Tibial nerve (tissue), 4 donors: Measurements from ENCODE around the gene TRAF3. TPM values are rescaled to one million over a fixed set of nuclear protein-coding genes. Genes with fewer than 3 reads are reported as not detected.

ENCODE experiments used
- DNase-seq, 2 donors: peaks; one replicate each; pipeline ENCODE4 v3.0.0-alpha.2; 2019; ENCODE audit warnings: low spot score in 2 of 2
- H3K27ac ChIP-seq, 4 donors: fragments of 200-600 bp; sonication (generic) in 3 of 4; one replicate each; pipeline ENCODE4 v1.5.1; 2017 to 2019; ENCODE audit warnings: mild to moderate bottlenecking in 1 of 4
- H3K27me3 ChIP-seq, 2 donors: fragments of 200-600 bp; sonication (generic) in 1 of 2; one replicate each; pipeline versions ENCODE4 v1.5.1 to v1.6.0; 2017 to 2019
- H3K36me3 ChIP-seq, 3 donors: fragments of 200-600 bp; sonication (generic); one replicate each; pipeline ENCODE4 v1.5.1; 2018 to 2019
- H3K4me1 ChIP-seq, 4 donors: fragments of 200-600 bp; sonication (generic) in 3 of 4; one replicate each; pipeline ENCODE4 v1.5.1; 2017 to 2019
- H3K4me3 ChIP-seq, 4 donors: fragments of 200-600 bp; sonication (generic) in 3 of 4; one replicate each; pipeline ENCODE4 v1.5.1; 2017 to 2019; ENCODE audit warnings: mild to moderate bottlenecking in 1 of 4, moderate library complexity in 1 of 4
- H3K9me3 ChIP-seq, 4 donors: fragments of 200-600 bp; sonication (generic) in 3 of 4; one replicate each; pipeline ENCODE4 v1.5.1; 2017 to 2019
- CTCF ChIP-seq, 5 experiments: fragments of 200-600 bp in 3 of 5; fragments of 450-650 bp in 2 of 5; sonication (generic) in 3 of 5; IDR thresholded peaks; one replicate each; pipeline ENCODE4 v1.5.1; 2016 to 2019; ENCODE audit warnings: antibody characterized with exemption in 5 of 5, mild to moderate bottlenecking in 3 of 5, moderate library complexity in 2 of 5
- EP300 ChIP-seq, 2 donors: sonication (generic); formaldehyde crosslinking; IDR thresholded peaks; one replicate each; pipeline ENCODE4 v1.6.1; 2017; ENCODE audit warnings: antibody characterized with exemption in 2 of 2, mild to moderate bottlenecking in 1 of 2
- POLR2A ChIP-seq, 2 donors: fragments of 450-650 bp; IDR thresholded peaks; one replicate each; pipeline ENCODE4 v1.6.1; 2017; ENCODE audit warnings: antibody characterized with exemption in 2 of 2, mild to moderate bottlenecking in 2 of 2, moderate library complexity in 2 of 2
- WGBS, 2 donors: methylation state at CpG; one replicate each; pipeline ENCODE4 v1.1.5; 2018; 5-methylcytosine and 5-hydroxymethylcytosine counted together
- small RNA-seq: library from RNA; depleted of rRNA; stranded (forward); fragments of <200 nt; gene quantifications from one replicate; pipeline ENCODE3, GENCODE V24; 2016
- total RNA-seq, 4 donors: library from RNA; depleted of rRNA; stranded (reverse); fragments of >200 nt; gene quantifications; one replicate each; pipeline ENCODE4 v1.1.0, GENCODE V29; 2016

The TRAF3 gene
- total RNA-seq, 4 donors from 2014 or later, result 4.8 to 20.7 (median 13.4) TPM

DNA sequence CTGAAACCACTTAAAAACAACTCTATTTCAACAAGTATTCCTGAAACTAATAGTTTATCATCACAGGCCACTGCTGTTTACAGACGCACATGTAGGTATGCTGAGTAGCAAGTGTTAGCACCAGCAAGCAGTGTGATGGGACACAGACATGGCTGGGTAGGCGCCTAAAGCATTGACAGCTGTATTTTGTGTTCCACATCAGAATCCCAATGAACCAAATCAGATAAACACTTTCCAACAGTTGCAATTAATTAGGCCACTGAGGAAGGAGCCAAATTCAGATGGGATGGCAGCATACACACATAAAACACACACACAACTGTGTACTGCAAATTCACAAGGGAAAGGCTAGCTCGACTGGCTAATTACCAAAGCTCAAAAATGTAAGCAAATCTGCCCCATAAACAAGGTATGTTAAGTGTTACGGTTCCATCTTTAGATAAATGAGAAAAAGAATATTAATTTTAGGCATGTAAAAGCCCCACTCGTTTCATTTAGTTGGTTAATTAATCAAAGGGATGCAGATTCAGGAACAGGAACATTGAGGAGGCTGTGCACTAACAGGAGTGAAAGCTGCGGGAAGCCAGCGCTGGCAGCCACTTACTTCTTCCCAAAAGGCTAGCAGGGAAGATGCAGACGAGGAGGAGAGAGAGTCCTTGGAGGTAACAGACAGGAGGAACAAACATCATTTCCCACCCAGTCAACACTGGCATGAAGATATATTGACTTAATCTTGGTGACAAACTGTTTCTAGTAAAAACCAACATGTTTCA is 178.6 kb downstream of the TRAF3 start:
- H3K4me3 ChIP-seq, result no peak overlapping the region
- no peak for DNase-seq
- H3K27ac ChIP-seq, result no peak overlapping the region
- H3K36me3 ChIP-seq, result peaks cover 7 to 99% (median 15%) of the 10 kb centered on the region in 3 donors
- peaks cover 0 to 8% (median 0%) of the 10 kb centered on the region in 4 donors for H3K4me1 ChIP-seq
- no peaks in the 10 kb centered on the region for H3K27me3 ChIP-seq
- no peaks in the 10 kb centered on the region for H3K9me3 ChIP-seq
- TF ChIP-seq CTCF (IDR thresholded peaks at IDR 0.05) (no peak), POLR2A (IDR thresholded peaks at IDR 0.05) (no peak), EP300 (IDR thresholded peaks at IDR 0.05) (no peak)
- WGBS, 2 donors, result 80 to 85% methylated on average over 8 of the region's 8 CpGs

DNA sequence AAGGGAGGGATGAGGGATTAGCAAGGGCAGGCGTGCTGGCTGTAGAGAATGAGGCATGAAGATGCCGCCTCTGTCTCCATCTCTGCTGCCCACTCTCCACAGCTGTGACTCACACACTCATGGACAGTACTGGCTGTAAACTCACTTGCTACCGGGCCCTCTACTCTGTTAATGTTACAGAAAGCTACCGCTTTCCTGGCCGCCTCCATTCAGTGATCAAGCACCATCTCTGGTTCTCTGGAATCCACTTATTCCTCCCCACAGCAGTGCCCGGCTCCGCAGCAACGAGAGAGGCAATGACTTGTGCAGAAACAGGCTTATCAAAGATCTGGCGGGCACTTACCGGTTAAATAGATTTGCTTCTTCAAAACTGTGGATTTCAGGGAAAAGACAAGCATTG is 180.0 kb downstream of the TRAF3 start:
- H3K27me3 ChIP-seq, result no peaks in the 10 kb centered on the region
- no peaks in the 10 kb centered on the region for H3K9me3 ChIP-seq
- DNase-seq, result no peak
- H3K4me1 ChIP-seq, result no peaks in the 10 kb centered on the region
- H3K4me3 ChIP-seq, result no peak overlapping the region
- no peak overlapping the region for H3K27ac ChIP-seq
- WGBS, 2 donors, result 89 to 90% methylated on average over 10 of the region's 10 CpGs
- H3K36me3 ChIP-seq, result peaks cover 7 to 99% (median 18%) of the 10 kb centered on the region in 3 donors
- no peak for TF ChIP-seq EP300 (IDR thresholded peaks at IDR 0.05)
- TF ChIP-seq CTCF (IDR thresholded peaks at IDR 0.05), result no peak
- TF ChIP-seq POLR2A (IDR thresholded peaks at IDR 0.05), result no peak

DNA sequence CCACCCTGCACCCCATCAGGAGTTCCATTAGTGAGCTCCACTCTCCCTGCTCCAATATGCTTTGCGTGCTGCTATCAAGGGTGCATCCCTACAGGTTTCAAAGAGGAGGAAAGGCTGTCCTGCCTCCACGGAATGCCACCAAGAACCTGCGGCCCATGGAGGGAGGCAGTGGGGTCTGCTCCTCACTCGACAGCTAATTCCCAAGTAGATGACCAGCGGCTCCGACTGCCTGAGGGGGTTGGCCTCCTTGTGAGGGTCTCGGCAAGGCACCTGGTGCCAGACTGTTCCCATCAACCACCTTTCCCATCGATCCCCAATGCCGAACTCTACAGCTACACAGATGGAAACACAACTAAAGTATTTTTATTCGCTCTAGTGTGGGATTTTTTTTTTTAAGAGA is 181.2 kb downstream of the TRAF3 start:
- H3K4me3 ChIP-seq, result no peak overlapping the region
- H3K4me1 ChIP-seq, result no peaks in the 10 kb centered on the region
- TF ChIP-seq EP300 (IDR thresholded peaks at IDR 0.05), result no peak
- no peak for TF ChIP-seq POLR2A (IDR thresholded peaks at IDR 0.05)
- no peak for TF ChIP-seq CTCF (IDR thresholded peaks at IDR 0.05)
- peaks cover 8 to 99% (median 18%) of the 10 kb centered on the region in 3 donors for H3K36me3 ChIP-seq
- H3K9me3 ChIP-seq, result no peaks in the 10 kb centered on the region
- no peak overlapping the region for H3K27ac ChIP-seq
- no peak for DNase-seq
- H3K27me3 ChIP-seq, result no peaks in the 10 kb centered on the region
- WGBS, 2 donors, result 89 to 94% methylated on average over 7 to 10 of the region's 10 CpGs

Small RNA genes within 50 kb of the gene (small RNA-seq; reads per million reads assigned to genes)
- not detected for gene RNU6-1316P

Other genes starting within 250 kb of the TRAF3 start
- gene RCOR1, start 184.8 kb upstream of the TRAF3 start, total RNA-seq, result 10 to 100 TPM in 2 of 4 donors, 1 to 10 TPM in 2; 6.3 to 12.8 (median 10.0) TPM
- under 1 TPM in 1 of 4 donors, not detected in 3; 0.21 TPM for gene AMN, start 145.2 kb downstream of the TRAF3 start, total RNA-seq